GM12878 (cell line): ENCODE data around the gene RINT1. TPM values are rescaled to one million over a fixed set of nuclear protein-coding genes. Genes with fewer than 3 reads are reported as not detected.

Source experiments
- ATAC-seq: fragments of 200-7000 bp; cut with Tn5 transposase; 3 replicates; pipeline ENCODE4 v1.9.1; 2020; ENCODE audit warnings: mild to moderate bottlenecking, moderate library complexity
- BruUV-seq: library from RNA; stranded (reverse); fragments of 400-500 nt; replicated peaks from 2 replicates; lab custom pipeline; 2021; lab: Mats Ljungman, UMichigan
- CTCF ChIA-PET: fragments of 300-600 bp; sonication (Branson Sonifier 250); formaldehyde crosslinking; extraction: SDS; loops from one replicate; lab custom pipeline; 2021; ENCODE audit warnings: inconsistent platforms; lab: Yijun Ruan, JAX
- POLR2A ChIA-PET: fragments of 350-600 bp; formaldehyde crosslinking; extraction: SDS; loops from one replicate; lab custom pipeline; 2021; ENCODE audit warnings: inconsistent platforms; lab: Charles Lee
- RAD21 ChIA-PET: fragments of 300-600 bp; sonication (Branson Sonifier 250); formaldehyde crosslinking; loops from one replicate; lab custom pipeline; 2023; ENCODE audit warnings: antibody characterized with exemption; ENCODE audit not compliant: unreplicated experiment; lab: Charles Lee
- SMC1A ChIA-PET: fragments of 300-600 bp; sonication (Branson Sonifier 250); formaldehyde crosslinking; loops from one replicate; lab custom pipeline; 2023; ENCODE audit not compliant: unreplicated experiment, uncharacterized antibody; lab: Charles Lee
- DNase-seq: peaks from one replicate; pipeline ENCODE4 v3.0.0-alpha.2; 2011; ENCODE audit warnings: low read depth, low spot score
- FAIRE-seq: peaks from 3 replicates; lab custom pipeline; 2011; peaks lifted over from hg19 to GRCh38; lab: Jason Lieb, UNC
- H2AFZ ChIP-seq: 2 replicates; pipeline ENCODE4 v1.6.0; 2011; ENCODE audit warnings: low read depth, low read length, control low read depth; ENCODE audit not compliant: control insufficient read depth
- H3K27ac ChIP-seq: 2 replicates; pipeline ENCODE4 v1.5.1; 2011; ENCODE audit warnings: control low read depth; ENCODE audit not compliant: control insufficient read depth, insufficient read depth
- H3K27me3 ChIP-seq, 2 experiments: replicated peaks in 1 of 2; 2 replicates each; pipeline versions ENCODE4 v1.6.0 to v1.6.1; 2011; ENCODE audit warnings: low read length in 1 of 2; ENCODE audit not compliant: control insufficient read depth in 2 of 2, insufficient read depth in 2 of 2
- H3K36me3 ChIP-seq, 2 experiments: 2 replicates each; pipeline ENCODE4 v1.5.1; 2011; ENCODE audit warnings: low read length in 1 of 2; ENCODE audit not compliant: control insufficient read depth in 2 of 2, insufficient read depth in 2 of 2
- H3K4me1 ChIP-seq: 2 replicates; pipeline ENCODE4 v1.6.1; 2011; ENCODE audit warnings: mild to moderate bottlenecking, low read length, moderate library complexity, mixed read lengths; ENCODE audit not compliant: control insufficient read depth, insufficient read depth
- H3K4me2 ChIP-seq: 2 replicates; pipeline ENCODE4 v1.6.0; 2011; ENCODE audit warnings: control low read depth; ENCODE audit not compliant: control insufficient read depth, insufficient read depth
- H3K4me3 ChIP-seq: fragments of 200-600 bp; sonication (generic); 2 replicates; pipeline ENCODE4 v1.5.1; 2016
- H3K79me2 ChIP-seq: 2 replicates; pipeline ENCODE4 v1.6.0; 2011; ENCODE audit warnings: low read length; ENCODE audit not compliant: control insufficient read depth, insufficient read depth
- H3K9ac ChIP-seq: 2 replicates; pipeline ENCODE4 v1.8.0; 2011; ENCODE audit warnings: low read length, control low read depth, mixed read lengths; ENCODE audit not compliant: control insufficient read depth, insufficient read depth
- H3K9me3 ChIP-seq: replicated peaks from 3 replicates; pipeline ENCODE4 v1.5.1; 2011; ENCODE audit warnings: mild to moderate bottlenecking, low read length; ENCODE audit not compliant: control insufficient read depth, insufficient read depth
- H4K20me1 ChIP-seq: 2 replicates; pipeline ENCODE4 v1.6.0; 2011; ENCODE audit not compliant: control insufficient read depth, insufficient read depth
- CBFB ChIP-seq: IDR thresholded peaks from 2 replicates; pipeline ENCODE4 v1.6.1; 2016; ENCODE audit warnings: antibody characterized with exemption, low read depth
- CBX3 ChIP-seq: fragments of 200-600 bp; sonication (generic); IDR thresholded peaks from 2 replicates; pipeline ENCODE4 v1.6.1; 2016; ENCODE audit warnings: low read depth, borderline replicate concordance
- CUX1 ChIP-seq: IDR thresholded peaks from 2 replicates; pipeline ENCODE4 v1.6.1; 2012; ENCODE audit warnings: improper control_type of control experiment, low read depth, low read length; ENCODE audit not compliant: insufficient replicate concordance
- HSF1 ChIP-seq: fragments of 150-350 bp; IDR thresholded peaks from 2 replicates; pipeline ENCODE4 v1.6.1; 2014; ENCODE audit warnings: mild to moderate bottlenecking, low read depth, low read length
- IRF4 ChIP-seq: IDR thresholded peaks from 2 replicates; pipeline ENCODE4 v1.6.1; 2011; ENCODE audit warnings: low read depth, low read length
- IRF5 ChIP-seq: fragments of 450-650 bp; IDR thresholded peaks from 2 replicates; pipeline ENCODE4 v1.6.1; 2017; ENCODE audit warnings: borderline replicate concordance
- MYC ChIP-seq: IDR thresholded peaks from 2 replicates; pipeline ENCODE4 v1.6.1; 2011; ENCODE audit warnings: mild to moderate bottlenecking, low read length, moderate library complexity, inconsistent platforms; ENCODE audit not compliant: insufficient read depth, insufficient replicate concordance, insufficient read length, severe bottlenecking
- NFYB ChIP-seq: IDR thresholded peaks from 2 replicates; pipeline ENCODE4 v1.6.1; 2011; ENCODE audit warnings: low read depth, mild to moderate bottlenecking, low read length, improper control_type of control experiment, moderate library complexity; ENCODE audit not compliant: insufficient read depth
- REST ChIP-seq: IDR thresholded peaks from 2 replicates; pipeline ENCODE4 v1.6.1; 2012; ENCODE audit warnings: mild to moderate bottlenecking, low read depth, low read length
- SPI1 ChIP-seq: IDR thresholded peaks from 2 replicates; pipeline ENCODE4 v1.6.1; 2011; ENCODE audit warnings: low read depth, mild to moderate bottlenecking, low read length, moderate library complexity, borderline replicate concordance; ENCODE audit not compliant: insufficient read depth
- YY1 ChIP-seq: IDR thresholded peaks from 2 replicates; pipeline ENCODE4 v1.6.1; 2011; ENCODE audit warnings: low read depth, mild to moderate bottlenecking, low read length
- WGBS: methylation state at CpG from one replicate; pipeline ENCODE4 v1.1.6; 2016; ENCODE audit warnings: low lambda C conversion rate; ENCODE audit not compliant: insufficient replicate concordance, insufficient coverage; ENCODE audit errors: missing lambda C conversion rate; 5-methylcytosine and 5-hydroxymethylcytosine counted together
- in situ Hi-C: fragments of 300-500 bp; cut with MboI; formaldehyde crosslinking; loops from 9 replicates; pipeline ENCODE4 v1.14.3; 2018; ENCODE audit warnings: mixed read lengths
- intact Hi-C: fragments of 100-400 bp; cut with micrococcal nuclease; formaldehyde crosslinking; loops from one replicate; pipeline ENCODE4 v1.14.2; 2022; ENCODE audit not compliant: unreplicated experiment
- polyA plus RNA-seq, 11 experiments: library from polyadenylated mRNA; depleted of rRNA in 4 of 11; unstranded in 6 of 11; stranded (reverse) in 5 of 11; fragments of >200 nt; fragmentation: Nextera tagmentation in 4 of 11; fragmentation: Illumina TruSeq in 1 of 11; extraction: Ambion mirVana in 4 of 11; extraction: Trizol in 1 of 11; gene quantifications; 1 replicate in 1 of 11; 2 replicates in 10 of 11; pipeline versions ENCODE4 v1.2.1 to v1.2.3, GENCODE V29; 2011 to 2016; ENCODE audit warnings: inconsistent platforms in 2 of 11, missing spikeins in 2 of 11, low read depth in 1 of 11
- total RNA-seq, 4 experiments: library from RNA; depleted of rRNA in 3 of 4; stranded (reverse); fragments of >200 nt in 3 of 4; fragmentation: Illumina TruSeq in 1 of 4; extraction: Trizol in 1 of 4; gene quantifications; 2 replicates each; pipeline versions ENCODE4 v1.2.1 to v1.2.3, GENCODE V29; 2013 to 2021

RINT1 gene
- total and polyA plus RNA-seq, 10 of the 15 experiments (the other 5 are each of a cell fraction or from before 2014, with no cell fraction given) = 6.7 to 32.3 (median 17.3) TPM

GRCh38 chr7:105577251-105577650, 45.2 kb downstream of the RINT1 start:
- Histone ChIP-seq H3K4me1 (no peaks in the 10 kb centered on the region), H3K36me3 (no peaks in the 10 kb centered on the region)
- CTCF ChIA-PET = interaction anchor here (0.6 to 1.3 kb wide), 3 partner anchors 10 to 87 kb away, joined by 3 read pairs; no protein-coding TSS in a partner anchor
- whole genome bisulfite sequencing = 38% methylated on average over 1 of the region's 1 CpG
- TF ChIP-seq NFYB (no peak), IRF4 (no peak), CBX3 (no peak), REST (no peak), CUX1 (no peak), MYC (no peak), YY1 (no peak), IRF5 (no peak), SPI1 (no peak), CBFB (no peak), HSF1 (no peak)
- TF ChIP-seq, all 136 proteins: peak for 0
- Histone ChIP-seq H3K9ac (no peak overlapping the region), H3K27me3 (no peaks in the 10 kb centered on the region), H4K20me1 (no peaks in the 10 kb centered on the region), H3K4me3 (no peak overlapping the region), H3K79me2 (no peaks in the 10 kb centered on the region), H3K9me3 (no peaks in the 10 kb centered on the region; the same call in 2 of the 3 replicates), H3K4me2 (no peak overlapping the region), H3K27ac (no peak overlapping the region), H2AFZ (no peak overlapping the region)
- ChIA-PET POLR2A (no interaction called here), RAD21 (no interaction called here), SMC1A (interaction anchor here (0.6 to 1.2 kb wide), 2 partner anchors 61 to 1346 kb away, joined by 3 read pairs; no protein-coding TSS in a partner anchor)
- no peak for ATAC-seq
- intact Hi-C loops (no loop called here), in situ Hi-C loops (no loop called here)
- no peak for DNase-seq
- no TSS peak for BruUV-seq
- FAIRE-seq = no peak
